Esophagus (tissue), 2 donors: Measurements from ENCODE around the gene SH3PXD2A. TPM values are rescaled to one million over a fixed set of nuclear protein-coding genes. Genes with fewer than 3 reads are reported as not detected.

Experiments used
- H3K27ac ChIP-seq, 2 donors: one replicate each; pipeline ENCODE4 v1.5.1; 2013; ENCODE audit warnings: low read depth in 2 of 2, mild to moderate bottlenecking in 2 of 2, inconsistent platforms in 1 of 2, low read length in 1 of 2, moderate library complexity in 1 of 2
- H3K27me3 ChIP-seq, 2 donors: one replicate each; pipeline ENCODE4 v1.6.1; 2013; ENCODE audit warnings: low read length in 2 of 2, control low read depth in 1 of 2, mild to moderate bottlenecking in 1 of 2; ENCODE audit not compliant: insufficient read depth in 2 of 2, control insufficient read depth in 1 of 2
- H3K36me3 ChIP-seq, 2 donors: one replicate each; pipeline ENCODE4 v1.6.1; 2013; ENCODE audit warnings: low read length in 1 of 2; ENCODE audit not compliant: control insufficient read depth in 2 of 2, insufficient read depth in 2 of 2
- H3K4me1 ChIP-seq, 2 donors: one replicate each; pipeline ENCODE4 v1.6.1; 2013; ENCODE audit warnings: low read length in 1 of 2; ENCODE audit not compliant: control insufficient read depth in 2 of 2, insufficient read depth in 2 of 2
- H3K4me3 ChIP-seq, 2 donors: one replicate each; pipeline ENCODE4 v1.5.1; 2013; ENCODE audit warnings: low read length in 2 of 2, mild to moderate bottlenecking in 2 of 2, low read depth in 1 of 2, moderate library complexity in 1 of 2
- H3K9me3 ChIP-seq, 2 donors: one replicate each; pipeline ENCODE4 v1.6.1; 2013; ENCODE audit warnings: mild to moderate bottlenecking in 2 of 2, low read depth in 1 of 2, low read length in 1 of 2, moderate library complexity in 1 of 2; ENCODE audit not compliant: control insufficient read depth in 2 of 2, insufficient read depth in 1 of 2
- WGBS, 2 donors: extraction: QIAGEN DNeasy Blood & Tissue Kit; methylation state at CpG; one replicate each; pipeline ENCODE4 v1.1.7; 2013; 5-methylcytosine and 5-hydroxymethylcytosine counted together
- polyA plus RNA-seq, 2 donors: library from polyadenylated mRNA; stranded (reverse); fragments of 200-250 nt; gene quantifications; one replicate each; pipeline ENCODE4 v1.2.3, GENCODE V29; 2013
- donor health status: healthy with polysubstance abuse.
- donor health status: Bipolar disorder and iron deficiency.

Gene SH3PXD2A
- polyA plus RNA-seq, 2 donors = 14.9 to 34.2 TPM

- H3K4me3 ChIP-seq = no peak overlapping the region
- WGBS, 2 donors = 96 to 98% methylated on average over 2 of the region's 2 CpGs
- peaks cover 4 to 15% of the 10 kb centered on the region in 2 donors for H3K4me1 ChIP-seq
- H3K27me3 ChIP-seq = no peaks in the 10 kb centered on the region
- no peak overlapping the region for H3K27ac ChIP-seq
- H3K36me3 ChIP-seq = peaks cover 0 to 2% of the 10 kb centered on the region in 2 donors
- H3K9me3 ChIP-seq = no peaks in the 10 kb centered on the region
These were observed 22.6 kb downstream of the SH3PXD2A start for GRCh38 chr10:103832806-103833205.

DNA sequence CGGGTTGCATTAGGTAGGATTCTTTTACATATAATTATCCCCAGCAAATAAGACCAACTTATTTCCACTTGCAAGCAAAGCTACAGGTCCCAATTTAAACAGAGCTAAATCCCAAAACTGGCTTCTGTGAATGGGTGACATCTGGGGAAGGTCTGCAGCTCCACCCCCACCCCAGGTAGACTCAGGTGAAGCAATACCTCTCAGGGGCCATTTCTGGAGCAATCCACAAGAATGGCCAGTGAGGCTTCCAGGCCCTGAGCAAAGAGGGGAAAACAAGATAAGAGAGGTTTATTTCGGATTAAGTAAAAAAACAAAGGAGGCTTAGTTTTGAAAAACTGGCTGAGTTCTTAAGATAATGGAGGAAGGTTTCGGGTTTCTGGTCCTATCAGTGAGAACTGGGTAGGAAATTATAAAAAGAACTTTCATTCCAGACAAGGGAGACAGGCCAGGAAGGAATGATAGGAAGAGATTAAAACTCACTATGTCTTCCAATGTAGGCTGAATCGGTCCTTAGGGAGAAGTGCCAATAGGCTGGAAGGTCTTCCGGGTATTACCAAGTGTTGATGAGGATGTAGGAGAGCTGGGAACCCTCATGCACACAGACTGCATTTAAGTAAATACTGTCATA is 25.4 kb downstream of the SH3PXD2A start:
- Histone ChIP-seq H3K27me3 (no peaks in the 10 kb centered on the region), H3K9me3 (no peaks in the 10 kb centered on the region), H3K4me3 (no peak overlapping the region), H3K27ac (no peak overlapping the region), H3K4me1 (peaks cover 2 to 3% of the 10 kb centered on the region in 2 donors), H3K36me3 (peaks cover 0 to 2% of the 10 kb centered on the region in 2 donors)
- WGBS, 2 donors = 62 to 66% methylated on average over 5 of the region's 5 CpGs

DNA sequence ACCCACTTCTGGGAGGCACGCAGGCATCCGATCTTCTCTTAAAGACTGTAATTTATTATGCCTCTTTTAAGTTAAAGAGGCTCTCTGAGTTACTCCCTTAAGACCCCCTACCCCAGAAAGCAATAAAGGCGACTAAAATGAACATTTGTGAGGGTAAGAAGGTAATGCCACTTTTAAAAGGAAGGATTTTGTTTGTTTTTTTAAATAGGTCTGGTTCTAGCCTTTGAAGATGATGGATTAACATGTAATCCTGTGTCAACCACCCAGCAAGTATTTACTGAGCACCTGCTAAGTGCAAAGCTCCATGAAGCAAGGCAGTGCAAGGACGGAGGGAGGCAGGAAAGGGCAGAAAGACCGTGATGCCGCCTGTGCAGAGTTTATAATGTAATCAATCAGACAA is 26.1 kb downstream of the SH3PXD2A start:
- Histone ChIP-seq H3K9me3 (no peaks in the 10 kb centered on the region), H3K4me3 (no peak overlapping the region), H3K27ac (no peak overlapping the region), H3K36me3 (peaks cover 0 to 2% of the 10 kb centered on the region in 2 donors), H3K27me3 (no peaks in the 10 kb centered on the region), H3K4me1 (peaks cover 2 to 3% of the 10 kb centered on the region in 2 donors)
- 66 to 72% methylated on average over 6 of the region's 6 CpGs for WGBS, 2 donors

- Histone ChIP-seq H3K4me3 (no peak overlapping the region), H3K27ac (peak overlapping the region in 1 of 2 donors; percentile 35), H3K4me1 (peaks cover 5 to 9% of the 10 kb centered on the region in 2 donors), H3K36me3 (peaks cover 0 to 2% of the 10 kb centered on the region in 2 donors), H3K27me3 (no peaks in the 10 kb centered on the region), H3K9me3 (no peaks in the 10 kb centered on the region)
- 76 to 77% methylated on average over 7 of the region's 7 CpGs for WGBS, 2 donors
These were observed 26.7 kb downstream of the SH3PXD2A start for GRCh38 chr10:103828587-103829197.

GRCh38 chr10:103828107-103828506 is 27.3 kb downstream of the SH3PXD2A start:
- Histone ChIP-seq H3K4me3 (no peak overlapping the region), H3K36me3 (peaks cover 0 to 2% of the 10 kb centered on the region in 2 donors), H3K9me3 (no peaks in the 10 kb centered on the region), H3K4me1 (peaks cover 6 to 11% of the 10 kb centered on the region in 2 donors), H3K27me3 (no peaks in the 10 kb centered on the region), H3K27ac (peak overlapping the region in 1 of 2 donors; percentile 35)
- 65 to 72% methylated on average over 4 of the region's 4 CpGs for WGBS, 2 donors

GRCh38 chr10:103826885-103827284 is 28.5 kb downstream of the SH3PXD2A start:
- H3K27me3 ChIP-seq = no peaks in the 10 kb centered on the region
- no peak overlapping the region for H3K4me3 ChIP-seq
- no peaks in the 10 kb centered on the region for H3K9me3 ChIP-seq
- H3K4me1 ChIP-seq = peaks cover 6 to 11% of the 10 kb centered on the region in 2 donors
- H3K27ac ChIP-seq = no peak overlapping the region
- WGBS, 2 donors = 96 to 98% methylated on average over 7 of the region's 7 CpGs
- peaks cover 0 to 2% of the 10 kb centered on the region in 2 donors for H3K36me3 ChIP-seq

- H3K36me3 ChIP-seq = peaks cover 0 to 2% of the 10 kb centered on the region in 2 donors
- H3K4me1 ChIP-seq = peaks cover 6 to 21% of the 10 kb centered on the region in 2 donors
- peak overlapping the region in 1 of 2 donors; percentile 1 for H3K27ac ChIP-seq
- no peak overlapping the region for H3K4me3 ChIP-seq
- H3K9me3 ChIP-seq = no peaks in the 10 kb centered on the region
- no peaks in the 10 kb centered on the region for H3K27me3 ChIP-seq
- 44 to 55% methylated on average over 6 of the region's 6 CpGs for WGBS, 2 donors
These were observed 31.1 kb downstream of the SH3PXD2A start for GRCh38 chr10:103824281-103824680.

GRCh38 chr10:103823706-103824272 is 31.6 kb downstream of the SH3PXD2A start:
- Histone ChIP-seq H3K4me1 (peaks cover 9 to 21% of the 10 kb centered on the region in 2 donors), H3K4me3 (no peak overlapping the region), H3K9me3 (no peaks in the 10 kb centered on the region), H3K27me3 (no peaks in the 10 kb centered on the region), H3K36me3 (peaks cover 0 to 2% of the 10 kb centered on the region in 2 donors), H3K27ac (no peak overlapping the region)
- WGBS, 2 donors = 60 to 69% methylated on average over 9 of the region's 9 CpGs

- H3K36me3 ChIP-seq = peaks cover 0 to 2% of the 10 kb centered on the region in 2 donors
- H3K4me3 ChIP-seq = no peak overlapping the region
- no peaks in the 10 kb centered on the region for H3K9me3 ChIP-seq
- no peak overlapping the region for H3K27ac ChIP-seq
- H3K27me3 ChIP-seq = no peaks in the 10 kb centered on the region
- peaks cover 7 to 21% of the 10 kb centered on the region in 2 donors for H3K4me1 ChIP-seq
- WGBS, 2 donors = 41 to 42% methylated on average over 3 of the region's 3 CpGs
These were observed 32.6 kb downstream of the SH3PXD2A start for GRCh38 chr10:103822800-103823199.
